HL-60 (cell line): ENCODE results near the gene PNPLA1.

Source experiments
- GABPA ChIP-seq: IDR thresholded peaks from 2 replicates; pipeline ENCODE4 v1.6.1; 2012; ENCODE audit warnings: low read depth
- TF ChIP-seq, protein P1 (sequence below): IDR thresholded peaks from one replicate; pipeline ENCODE4 v1.5.1; 2011; ENCODE audit warnings: low read length, control low read depth, inconsistent platforms; ENCODE audit not compliant: insufficient read depth
- TF ChIP-seq, protein P2 (sequence below): IDR thresholded peaks from 2 replicates; pipeline ENCODE4 v1.6.1; 2012; ENCODE audit warnings: low read depth; ENCODE audit not compliant: insufficient replicate concordance

DNA sequence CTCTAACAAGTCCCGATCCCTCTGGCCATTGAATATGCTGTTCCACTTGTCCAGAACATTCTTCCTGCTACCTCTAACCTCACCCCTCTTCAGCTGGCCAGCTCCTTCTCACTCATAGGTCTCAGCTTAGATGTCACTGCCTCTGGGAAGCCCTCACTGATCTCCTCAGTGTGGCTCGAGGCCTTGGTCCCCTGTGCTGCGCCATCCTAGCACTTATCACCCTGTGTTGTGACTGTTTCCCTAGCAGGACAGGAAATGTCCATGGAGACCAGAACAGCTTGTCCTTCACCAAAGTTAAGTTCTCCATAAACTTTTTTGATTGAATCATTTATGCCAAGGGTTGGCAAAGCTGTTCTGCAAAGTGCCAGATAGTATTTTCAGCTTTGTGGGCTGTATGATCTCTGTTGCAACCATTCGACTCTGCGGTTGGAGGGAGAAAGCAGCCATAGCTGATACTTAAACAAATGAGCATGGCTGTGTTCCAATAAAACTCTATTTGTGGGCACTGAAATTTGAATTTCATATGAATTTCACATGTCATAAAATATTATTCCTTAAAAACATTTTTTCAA, 73.3 kb downstream of the PNPLA1 start:
- TF ChIP-seq, protein P1, sequence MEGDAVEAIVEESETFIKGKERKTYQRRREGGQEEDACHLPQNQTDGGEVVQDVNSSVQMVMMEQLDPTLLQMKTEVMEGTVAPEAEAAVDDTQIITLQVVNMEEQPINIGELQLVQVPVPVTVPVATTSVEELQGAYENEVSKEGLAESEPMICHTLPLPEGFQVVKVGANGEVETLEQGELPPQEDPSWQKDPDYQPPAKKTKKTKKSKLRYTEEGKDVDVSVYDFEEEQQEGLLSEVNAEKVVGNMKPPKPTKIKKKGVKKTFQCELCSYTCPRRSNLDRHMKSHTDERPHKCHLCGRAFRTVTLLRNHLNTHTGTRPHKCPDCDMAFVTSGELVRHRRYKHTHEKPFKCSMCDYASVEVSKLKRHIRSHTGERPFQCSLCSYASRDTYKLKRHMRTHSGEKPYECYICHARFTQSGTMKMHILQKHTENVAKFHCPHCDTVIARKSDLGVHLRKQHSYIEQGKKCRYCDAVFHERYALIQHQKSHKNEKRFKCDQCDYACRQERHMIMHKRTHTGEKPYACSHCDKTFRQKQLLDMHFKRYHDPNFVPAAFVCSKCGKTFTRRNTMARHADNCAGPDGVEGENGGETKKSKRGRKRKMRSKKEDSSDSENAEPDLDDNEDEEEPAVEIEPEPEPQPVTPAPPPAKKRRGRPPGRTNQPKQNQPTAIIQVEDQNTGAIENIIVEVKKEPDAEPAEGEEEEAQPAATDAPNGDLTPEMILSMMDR, result no peak
- TF ChIP-seq, protein P2, sequence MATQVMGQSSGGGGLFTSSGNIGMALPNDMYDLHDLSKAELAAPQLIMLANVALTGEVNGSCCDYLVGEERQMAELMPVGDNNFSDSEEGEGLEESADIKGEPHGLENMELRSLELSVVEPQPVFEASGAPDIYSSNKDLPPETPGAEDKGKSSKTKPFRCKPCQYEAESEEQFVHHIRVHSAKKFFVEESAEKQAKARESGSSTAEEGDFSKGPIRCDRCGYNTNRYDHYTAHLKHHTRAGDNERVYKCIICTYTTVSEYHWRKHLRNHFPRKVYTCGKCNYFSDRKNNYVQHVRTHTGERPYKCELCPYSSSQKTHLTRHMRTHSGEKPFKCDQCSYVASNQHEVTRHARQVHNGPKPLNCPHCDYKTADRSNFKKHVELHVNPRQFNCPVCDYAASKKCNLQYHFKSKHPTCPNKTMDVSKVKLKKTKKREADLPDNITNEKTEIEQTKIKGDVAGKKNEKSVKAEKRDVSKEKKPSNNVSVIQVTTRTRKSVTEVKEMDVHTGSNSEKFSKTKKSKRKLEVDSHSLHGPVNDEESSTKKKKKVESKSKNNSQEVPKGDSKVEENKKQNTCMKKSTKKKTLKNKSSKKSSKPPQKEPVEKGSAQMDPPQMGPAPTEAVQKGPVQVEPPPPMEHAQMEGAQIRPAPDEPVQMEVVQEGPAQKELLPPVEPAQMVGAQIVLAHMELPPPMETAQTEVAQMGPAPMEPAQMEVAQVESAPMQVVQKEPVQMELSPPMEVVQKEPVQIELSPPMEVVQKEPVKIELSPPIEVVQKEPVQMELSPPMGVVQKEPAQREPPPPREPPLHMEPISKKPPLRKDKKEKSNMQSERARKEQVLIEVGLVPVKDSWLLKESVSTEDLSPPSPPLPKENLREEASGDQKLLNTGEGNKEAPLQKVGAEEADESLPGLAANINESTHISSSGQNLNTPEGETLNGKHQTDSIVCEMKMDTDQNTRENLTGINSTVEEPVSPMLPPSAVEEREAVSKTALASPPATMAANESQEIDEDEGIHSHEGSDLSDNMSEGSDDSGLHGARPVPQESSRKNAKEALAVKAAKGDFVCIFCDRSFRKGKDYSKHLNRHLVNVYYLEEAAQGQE, result no peak
- TF ChIP-seq GABPA, result no peak
